GM21529 (cell line): ENCODE measurements around the gene TCOF1.
"Not testable (repeated sequence)": the region's sequence is repeated elsewhere in the genome, so short reads cannot be mapped to it uniquely, and the experiment has no call there.

Source experiments
- ATAC-seq: cut with Tn5 transposase; IDR thresholded peaks from one replicate; pipeline ENCODE4 v1.9.1; 2021; ENCODE audit not compliant: unreplicated experiment

Gene TCOF1

GRCh38 chr5:150404535-150404934 is 47.0 kb downstream of the TCOF1 start:
- ATAC-seq: no peak

GRCh38 chr5:150404941-150405816 is 47.7 kb downstream of the TCOF1 start:
- no peak for ATAC-seq

GRCh38 chr5:150406103-150406722 is 48.7 kb downstream of the TCOF1 start:
- ATAC-seq: no peak

- ATAC-seq: no peak
Observed at GRCh38 chr5:150406723-150407095, 49.2 kb downstream of the TCOF1 start.

GRCh38 chr5:150407096-150407720 is 49.7 kb downstream of the TCOF1 start:
- ATAC-seq: no peak

GRCh38 chr5:150408231-150408943 is 50.9 kb downstream of the TCOF1 start:
- no peak for ATAC-seq

- ATAC-seq: peak; percentile 40
Observed at GRCh38 chr5:150409638-150410523, 52.4 kb downstream of the TCOF1 start.

GRCh38 chr5:150410524-150411244 is 53.2 kb downstream of the TCOF1 start:
- ATAC-seq: no peak

GRCh38 chr5:150411245-150411979 is 53.9 kb downstream of the TCOF1 start:
- peak; percentile 22 for ATAC-seq

GRCh38 chr5:150412319-150413175 is 55.0 kb downstream of the TCOF1 start, which contains the start of gene CD74:
Gene CD74, minus strand, starts transcription at chr5:150412910. Its CDS starts 161 bp downstream, at chr5:150412749.
- ATAC-seq: peak; percentile 72

- no peak for ATAC-seq
Observed at GRCh38 chr5:150413176-150413901, 55.8 kb downstream of the TCOF1 start.

- ATAC-seq: not testable (repeated sequence)
Observed at GRCh38 chr5:150413902-150414790, 56.6 kb downstream of the TCOF1 start.

GRCh38 chr5:150419630-150420270 is 62.3 kb downstream of the TCOF1 start:
- ATAC-seq: peak; percentile 70

- no peak for ATAC-seq
Observed at GRCh38 chr5:150422075-150422474, 64.6 kb downstream of the TCOF1 start.

GRCh38 chr5:150422758-150423157 is 65.3 kb downstream of the TCOF1 start:
- ATAC-seq: no peak

GRCh38 chr5:150426165-150426564 is 68.7 kb downstream of the TCOF1 start:
- ATAC-seq: not testable (repeated sequence)
